Mesendoderm (in vitro differentiated cells): ENCODE results near the gene PTPRF.
A peak's percentile ranks its signal among the peaks of the same experiment; 100 is the strongest.

ENCODE experiments used
- DNase-seq: peaks from one replicate; pipeline ENCODE4 v3.0.0; 2013
- H2AK5ac ChIP-seq: 2 replicates; pipeline ENCODE4 v1.6.1; 2013; ENCODE audit warnings: low read length, inconsistent platforms
- H2BK120ac ChIP-seq: 2 replicates; pipeline ENCODE4 v1.6.1; 2013; ENCODE audit warnings: low read depth, mild to moderate bottlenecking, low read length, moderate library complexity, mixed read lengths
- H2BK15ac ChIP-seq: replicated peaks from 2 replicates; pipeline ENCODE4 v1.6.1; 2013; ENCODE audit warnings: low read depth, mild to moderate bottlenecking, moderate library complexity
- H2BK5ac ChIP-seq: 2 replicates; pipeline ENCODE4 v1.6.1; 2013; ENCODE audit warnings: low read length, inconsistent platforms
- H3K18ac ChIP-seq: 2 replicates; pipeline ENCODE4 v1.6.1; 2013; ENCODE audit warnings: mild to moderate bottlenecking, low read length, mixed read lengths
- H3K23ac ChIP-seq: one replicate; pipeline ENCODE4 v1.6.1; 2013; ENCODE audit warnings: low read length
- H3K27ac ChIP-seq: 2 replicates; pipeline ENCODE4 v1.5.1; 2013; ENCODE audit warnings: low read depth, mild to moderate bottlenecking, inconsistent platforms, low read length, moderate library complexity
- H3K27me3 ChIP-seq: 2 replicates; pipeline ENCODE4 v1.6.1; 2013; ENCODE audit warnings: low read length, control low read depth, mild to moderate bottlenecking, inconsistent platforms; ENCODE audit not compliant: insufficient read depth, poor library complexity
- H3K36me3 ChIP-seq: 2 replicates; pipeline ENCODE4 v1.6.1; 2013; ENCODE audit warnings: low read length, inconsistent platforms; ENCODE audit not compliant: control insufficient read depth, insufficient read depth
- H3K4ac ChIP-seq: one replicate; pipeline ENCODE4 v1.6.1; 2013; ENCODE audit warnings: low read depth, mild to moderate bottlenecking, low read length, moderate library complexity
- H3K4me1 ChIP-seq: 2 replicates; pipeline ENCODE4 v1.6.1; 2013; ENCODE audit warnings: low read depth, low read length, inconsistent platforms; ENCODE audit not compliant: control insufficient read depth
- H3K4me2 ChIP-seq: 2 replicates; pipeline ENCODE4 v1.6.1; 2013; ENCODE audit warnings: low read length
- H3K4me3 ChIP-seq: 2 replicates; pipeline ENCODE4 v1.5.1; 2013; ENCODE audit warnings: mild to moderate bottlenecking, low read length
- H3K56ac ChIP-seq: one replicate; pipeline ENCODE4 v1.6.1; 2013; ENCODE audit warnings: low read length
- H3K79me1 ChIP-seq: 2 replicates; pipeline ENCODE4 v1.6.1; 2013; ENCODE audit warnings: low read length, inconsistent platforms
- H3K79me2 ChIP-seq: 2 replicates; pipeline ENCODE4 v1.6.1; 2013; ENCODE audit warnings: mild to moderate bottlenecking, low read length; ENCODE audit not compliant: control insufficient read depth, insufficient read depth
- H3K9ac ChIP-seq: 2 replicates; pipeline ENCODE4 v1.6.1; 2013; ENCODE audit warnings: low read length, inconsistent platforms
- H4K5ac ChIP-seq: one replicate; pipeline ENCODE4 v1.6.1; 2013; ENCODE audit warnings: low read length
- H4K8ac ChIP-seq: one replicate; pipeline ENCODE4 v1.6.1; 2013; ENCODE audit warnings: low read depth, mild to moderate bottlenecking, control low read depth, low read length, moderate library complexity
- WGBS: extraction: QIAGEN DNeasy Blood & Tissue Kit; methylation state at CpG from one replicate; pipeline ENCODE4 v1.1.7; 2013; ENCODE audit warnings: low lambda C conversion rate, missing lambda C conversion rate; ENCODE audit not compliant: insufficient coverage; ENCODE audit errors: extremely low coverage; 5-methylcytosine and 5-hydroxymethylcytosine counted together

The PTPRF gene

GRCh38 chr1:43580039-43580438 is 49.4 kb downstream of the PTPRF start:
- H2BK120ac ChIP-seq, result no peak overlapping the region
- no peaks in the 10 kb centered on the region for H3K79me1 ChIP-seq
- H3K4me3 ChIP-seq, result no peak overlapping the region
- H4K5ac ChIP-seq, result no peak overlapping the region
- no peaks in the 10 kb centered on the region for H3K4me1 ChIP-seq
- H3K23ac ChIP-seq, result no peak overlapping the region
- H3K4ac ChIP-seq, result no peak overlapping the region
- H2BK5ac ChIP-seq, result no peak overlapping the region
- peaks cover 9% of the 10 kb centered on the region for H3K36me3 ChIP-seq
- H3K56ac ChIP-seq, result no peak overlapping the region
- H2BK15ac ChIP-seq, result no peak overlapping the region
- H3K27me3 ChIP-seq, result no peaks in the 10 kb centered on the region
- H4K8ac ChIP-seq, result no peak overlapping the region
- no peak overlapping the region for H3K18ac ChIP-seq
- DNase-seq, result no peak
- H3K27ac ChIP-seq, result no peak overlapping the region
- no peak overlapping the region for H2AK5ac ChIP-seq
- no peak overlapping the region for H3K9ac ChIP-seq
- no peaks in the 10 kb centered on the region for H3K79me2 ChIP-seq
- WGBS, result no CpG with 5 or more reads among the region's 9 CpGs
- no peak overlapping the region for H3K4me2 ChIP-seq

GRCh38 chr1:43582162-43582566 is 51.5 kb downstream of the PTPRF start:
- no peak overlapping the region for H4K5ac ChIP-seq
- H3K79me1 ChIP-seq, result peaks cover 2% of the 10 kb centered on the region
- WGBS, result no CpG with 5 or more reads among the region's 5 CpGs

DNA sequence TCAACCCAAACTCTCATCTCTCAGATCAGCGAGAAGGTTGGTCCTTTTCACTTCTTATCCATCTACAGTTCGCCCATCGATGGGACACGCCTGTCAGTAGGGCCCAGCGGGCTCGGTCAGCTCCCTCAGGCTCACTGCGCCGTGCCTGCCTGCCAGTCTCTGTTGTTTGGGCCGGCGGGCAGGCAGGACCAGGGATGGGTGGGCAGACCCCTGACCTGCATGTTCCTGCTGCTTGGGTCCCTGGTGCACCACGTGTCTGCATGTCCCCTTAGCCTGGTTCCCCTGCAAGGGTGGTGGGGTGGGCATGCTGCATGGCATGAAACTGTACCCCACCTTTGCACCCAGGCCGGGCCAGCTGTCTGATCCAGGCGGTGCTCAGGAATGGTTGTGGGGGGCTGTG is 52.4 kb downstream of the PTPRF start:
- Histone ChIP-seq H3K23ac (no peak overlapping the region), H3K79me1 (peaks cover 2% of the 10 kb centered on the region), H2BK120ac (no peak overlapping the region), H3K9ac (no peak overlapping the region), H2BK15ac (no peak overlapping the region), H3K79me2 (no peaks in the 10 kb centered on the region), H3K27ac (no peak overlapping the region), H3K56ac (no peak overlapping the region), H4K8ac (no peak overlapping the region), H3K4me1 (no peaks in the 10 kb centered on the region), H3K4ac (no peak overlapping the region), H4K5ac (no peak overlapping the region), H3K36me3 (peaks cover 9% of the 10 kb centered on the region), H3K4me2 (no peak overlapping the region), H3K27me3 (no peaks in the 10 kb centered on the region), H3K18ac (no peak overlapping the region), H2AK5ac (no peak overlapping the region), H3K4me3 (no peak overlapping the region), H2BK5ac (no peak overlapping the region)
- WGBS, result no CpG with 5 or more reads among the region's 13 CpGs
- no peak for DNase-seq

More at GRCh38 chr1:43582162-43582566, 51.5 kb downstream of the PTPRF start:
- Histone ChIP-seq H2AK5ac (no peak overlapping the region), H2BK120ac (no peak overlapping the region), H3K4me3 (no peak overlapping the region), H2BK15ac (no peak overlapping the region), H3K23ac (no peak overlapping the region), H4K8ac (no peak overlapping the region), H3K27me3 (no peaks in the 10 kb centered on the region), H3K4ac (no peak overlapping the region), H3K56ac (no peak overlapping the region), H3K4me1 (no peaks in the 10 kb centered on the region), H2BK5ac (no peak overlapping the region), H3K79me2 (no peaks in the 10 kb centered on the region), H3K18ac (no peak overlapping the region), H3K27ac (no peak overlapping the region), H3K9ac (no peak overlapping the region), H3K4me2 (no peak overlapping the region), H3K36me3 (peaks cover 9% of the 10 kb centered on the region)
- peak; percentile 88 for DNase-seq

DNA sequence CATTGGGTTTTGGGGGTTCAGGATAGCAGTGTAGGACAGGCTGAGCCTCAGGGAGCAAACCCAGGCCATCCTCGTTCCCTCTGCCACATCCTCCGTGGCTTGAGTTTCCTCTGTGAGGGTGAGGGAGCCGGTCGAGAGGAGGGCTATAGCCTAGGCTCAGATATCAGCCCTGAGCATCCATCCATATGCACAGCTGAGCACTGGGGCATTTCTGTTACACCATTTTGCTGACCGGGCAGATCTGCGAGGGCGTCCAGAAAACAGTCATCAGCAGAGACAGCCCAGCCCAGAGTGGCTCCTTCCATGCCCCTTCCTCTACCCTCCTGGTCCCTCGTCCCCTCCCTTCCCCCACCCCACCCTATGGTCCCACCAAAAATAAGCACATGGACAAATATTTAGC is 53.5 kb downstream of the PTPRF start:
- Histone ChIP-seq H3K9ac (no peak overlapping the region), H2AK5ac (no peak overlapping the region), H3K56ac (no peak overlapping the region), H3K27ac (no peak overlapping the region), H3K4me2 (no peak overlapping the region), H4K5ac (no peak overlapping the region), H3K79me2 (no peaks in the 10 kb centered on the region), H4K8ac (no peak overlapping the region), H3K4me1 (no peaks in the 10 kb centered on the region), H3K23ac (no peak overlapping the region), H3K4me3 (no peak overlapping the region), H3K79me1 (peaks cover 2% of the 10 kb centered on the region), H2BK15ac (no peak overlapping the region), H3K18ac (no peak overlapping the region), H2BK120ac (no peak overlapping the region), H3K36me3 (peaks cover 5% of the 10 kb centered on the region), H2BK5ac (no peak overlapping the region), H3K4ac (no peak overlapping the region), H3K27me3 (no peaks in the 10 kb centered on the region)
- no CpG with 5 or more reads among the region's 8 CpGs for WGBS
- no peak for DNase-seq

GRCh38 chr1:43585557-43585956 is 54.9 kb downstream of the PTPRF start:
- no peak overlapping the region for H3K23ac ChIP-seq
- H4K5ac ChIP-seq, result no peak overlapping the region
- no peak overlapping the region for H4K8ac ChIP-seq
- peaks cover 2% of the 10 kb centered on the region for H3K79me1 ChIP-seq
- no peak overlapping the region for H3K4me3 ChIP-seq
- no peaks in the 10 kb centered on the region for H3K36me3 ChIP-seq
- H3K79me2 ChIP-seq, result no peaks in the 10 kb centered on the region
- H3K4me2 ChIP-seq, result no peak overlapping the region
- no peak overlapping the region for H2BK120ac ChIP-seq
- no peaks in the 10 kb centered on the region for H3K27me3 ChIP-seq
- WGBS, result no CpG with 5 or more reads among the region's 10 CpGs
- no peak overlapping the region for H3K4ac ChIP-seq
- H2BK5ac ChIP-seq, result no peak overlapping the region
- DNase-seq, result no peak
- no peak overlapping the region for H2BK15ac ChIP-seq
- H2AK5ac ChIP-seq, result no peak overlapping the region
- no peaks in the 10 kb centered on the region for H3K4me1 ChIP-seq
- H3K56ac ChIP-seq, result no peak overlapping the region
- H3K18ac ChIP-seq, result no peak overlapping the region
- H3K27ac ChIP-seq, result no peak overlapping the region
- no peak overlapping the region for H3K9ac ChIP-seq

DNA sequence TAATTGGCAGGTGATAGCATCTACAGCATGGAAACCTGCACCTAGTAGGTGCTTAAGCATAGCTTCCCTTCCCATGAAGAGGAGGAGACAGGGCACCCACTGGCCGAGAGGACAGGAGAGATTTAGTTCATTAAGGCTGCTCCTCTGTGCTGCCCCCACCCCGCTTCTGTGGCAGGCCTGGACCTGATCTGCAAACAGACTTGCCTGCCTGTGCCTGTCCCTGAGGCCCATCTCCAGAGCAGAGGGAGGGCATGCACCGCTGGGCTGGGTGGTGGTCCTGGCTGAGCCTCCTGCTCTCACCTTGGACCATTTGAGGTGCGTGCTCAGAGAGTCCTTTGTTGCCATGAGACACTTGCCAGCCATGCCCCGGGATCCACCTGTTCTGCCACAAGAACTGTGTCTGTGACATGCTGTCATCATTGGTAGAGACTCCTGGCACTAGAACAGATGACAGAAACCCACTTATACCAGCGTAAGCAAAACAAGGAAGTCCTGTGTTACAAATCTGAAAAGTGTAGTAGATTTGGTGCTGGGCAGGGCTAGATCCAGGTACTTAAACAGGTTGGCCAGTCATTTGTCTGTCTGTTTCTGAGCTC is 55.6 kb downstream of the PTPRF start:
- H3K27ac ChIP-seq, result no peak overlapping the region
- H3K23ac ChIP-seq, result no peak overlapping the region
- H2AK5ac ChIP-seq, result no peak overlapping the region
- H3K79me2 ChIP-seq, result no peaks in the 10 kb centered on the region
- no peak overlapping the region for H2BK5ac ChIP-seq
- no peak overlapping the region for H4K8ac ChIP-seq
- no peak overlapping the region for H4K5ac ChIP-seq
- H3K9ac ChIP-seq, result no peak overlapping the region
- no peak overlapping the region for H3K4me2 ChIP-seq
- H2BK120ac ChIP-seq, result no peak overlapping the region
- no peaks in the 10 kb centered on the region for H3K4me1 ChIP-seq
- H3K18ac ChIP-seq, result no peak overlapping the region
- H2BK15ac ChIP-seq, result no peak overlapping the region
- no peaks in the 10 kb centered on the region for H3K36me3 ChIP-seq
- no CpG with 5 or more reads among the region's 6 CpGs for WGBS
- no peak overlapping the region for H3K4me3 ChIP-seq
- H3K56ac ChIP-seq, result no peak overlapping the region
- DNase-seq, result no peak
- no peak overlapping the region for H3K4ac ChIP-seq
- H3K79me1 ChIP-seq, result peaks cover 2% of the 10 kb centered on the region
- no peaks in the 10 kb centered on the region for H3K27me3 ChIP-seq
